SK-N-SH treated with all-trans-retinoic acid at 6 μM for 48 hours (cell line): Measurements from ENCODE around the gene IRF2BPL.

Experiments used
- ATAC-seq: fragments of 200-7000 bp; cut with Tn5 transposase; 3 replicates; pipeline ENCODE4 v1.9.1; 2020; ENCODE audit warnings: mild to moderate bottlenecking, moderate library complexity
- BACH2 ChIP-seq: fragments of 250-450 bp; sonication (Bioruptor Pico); IDR thresholded peaks from 2 replicates; pipeline ENCODE4 v1.9.0; 2021; ENCODE audit warnings: mild to moderate bottlenecking, borderline replicate concordance
- CSDC2 ChIP-seq: fragments of 250-450 bp; sonication (Bioruptor Pico); IDR thresholded peaks from 2 replicates; pipeline ENCODE4 v1.5.0; 2020; ENCODE audit warnings: mild to moderate bottlenecking, moderate library complexity
- CSRNP3 ChIP-seq: fragments of 250-450 bp; sonication (Bioruptor Pico); IDR thresholded peaks from 2 replicates; pipeline ENCODE4 v1.5.1; 2021; ENCODE audit warnings: mild to moderate bottlenecking, moderate library complexity
- ESRRG ChIP-seq: fragments of 250-450 bp; sonication (Bioruptor Pico); IDR thresholded peaks from 2 replicates; pipeline ENCODE4 v1.6.1; 2021; ENCODE audit warnings: mild to moderate bottlenecking
- GLIS3 ChIP-seq: fragments of 250-450 bp; sonication (Bioruptor Pico); IDR thresholded peaks from 2 replicates; pipeline ENCODE4 v1.5.0; 2020; ENCODE audit warnings: mild to moderate bottlenecking, moderate library complexity
- ISL1 ChIP-seq: fragments of 250-450 bp; sonication (Bioruptor Pico); IDR thresholded peaks from 2 replicates; pipeline ENCODE4 v2.1.2; 2022; ENCODE audit warnings: mild to moderate bottlenecking, moderate library complexity
- OSR1 ChIP-seq: fragments of 250-450 bp; sonication (Bioruptor Pico); IDR thresholded peaks from 2 replicates; pipeline ENCODE4 v1.8.0; 2022; ENCODE audit warnings: moderate library complexity, mild to moderate bottlenecking, inconsistent platforms
- PPARA ChIP-seq: fragments of 250-450 bp; sonication (Bioruptor Pico); IDR thresholded peaks from 2 replicates; pipeline ENCODE4 v1.5.0; 2020; ENCODE audit warnings: mild to moderate bottlenecking, borderline replicate concordance
- RARB ChIP-seq: fragments of 250-450 bp; sonication (Bioruptor Pico); IDR thresholded peaks from 2 replicates; pipeline ENCODE4 v1.8.0; 2021; ENCODE audit warnings: mild to moderate bottlenecking, moderate library complexity
- SNAI2 ChIP-seq: fragments of 250-450 bp; sonication (Bioruptor Pico); IDR thresholded peaks from 2 replicates; pipeline ENCODE4 v1.5.0; 2020; ENCODE audit warnings: mild to moderate bottlenecking, moderate library complexity
- TCF4 ChIP-seq: fragments of 250-450 bp; sonication (Bioruptor Pico); IDR thresholded peaks from 2 replicates; pipeline ENCODE4 v1.8.0; 2021; ENCODE audit warnings: mild to moderate bottlenecking, moderate library complexity, borderline replicate concordance
- TOX ChIP-seq: fragments of 250-450 bp; sonication (Bioruptor Pico); IDR thresholded peaks from 2 replicates; pipeline ENCODE4 v1.8.0; 2021; ENCODE audit warnings: mild to moderate bottlenecking, moderate library complexity, borderline replicate concordance
- TSHZ2 ChIP-seq: fragments of 250-450 bp; sonication (Bioruptor Pico); IDR thresholded peaks from 2 replicates; pipeline ENCODE4 v1.5.0; 2020; ENCODE audit warnings: mild to moderate bottlenecking, moderate library complexity
- ZFP30 ChIP-seq: fragments of 450-650 bp; formaldehyde crosslinking; IDR thresholded peaks from 2 replicates; pipeline ENCODE4 v1.5.0; 2022; ENCODE audit warnings: mild to moderate bottlenecking, moderate library complexity
- ZNF565 ChIP-seq: fragments of 450-650 bp; formaldehyde crosslinking; conservative IDR thresholded peaks from 2 replicates; pipeline ENCODE4 v1.5.0; 2020; ENCODE audit warnings: low read depth, mild to moderate bottlenecking, moderate library complexity
- ZNF70 ChIP-seq: fragments of 450-650 bp; formaldehyde crosslinking; IDR thresholded peaks from 2 replicates; pipeline ENCODE4 v1.5.0; 2020; ENCODE audit warnings: mild to moderate bottlenecking, moderate library complexity
- ZNF8 ChIP-seq: fragments of 450-650 bp; formaldehyde crosslinking; IDR thresholded peaks from 2 replicates; pipeline ENCODE4 v1.5.0; 2020; ENCODE audit warnings: mild to moderate bottlenecking, moderate library complexity
- TF ChIP-seq, protein P1 (sequence below): fragments of 250-450 bp; sonication (Bioruptor Pico); IDR thresholded peaks from 2 replicates; pipeline ENCODE4 v1.8.0; 2020; ENCODE audit warnings: mild to moderate bottlenecking, moderate library complexity, borderline replicate concordance
- TF ChIP-seq, protein P2 (sequence below): fragments of 250-450 bp; sonication (Bioruptor Pico); IDR thresholded peaks from 2 replicates; pipeline ENCODE4 v1.8.0; 2021; ENCODE audit warnings: low read depth, mild to moderate bottlenecking, moderate library complexity, borderline replicate concordance
- TF ChIP-seq, protein P3 (sequence below): fragments of 250-450 bp; sonication (Bioruptor Pico); IDR thresholded peaks from 2 replicates; pipeline ENCODE4 v1.5.1; 2020; ENCODE audit warnings: low read depth, mild to moderate bottlenecking, moderate library complexity

IRF2BPL gene

DNA sequence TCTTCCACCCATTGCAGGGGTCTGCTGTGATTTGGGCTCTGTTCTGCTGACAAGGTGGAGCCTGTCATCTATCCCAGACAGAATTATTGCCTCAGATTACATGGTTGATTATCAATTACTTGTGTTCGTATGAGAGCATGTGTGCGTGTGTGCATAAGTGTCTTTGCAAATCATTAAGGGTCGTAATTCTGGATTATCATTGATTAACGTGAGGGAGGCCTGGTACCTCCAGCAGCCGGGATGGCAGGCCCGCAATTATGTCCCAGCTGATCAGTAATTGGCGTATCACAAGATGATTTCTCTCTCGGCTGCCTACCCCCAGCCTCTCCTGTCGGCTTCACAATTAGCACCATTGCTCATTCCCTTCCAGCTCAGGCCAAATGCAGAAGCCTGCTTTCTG lies 29.6 kb upstream of the IRF2BPL start (continued):
- TF ChIP-seq CSRNP3 (no peak), ISL1 (CRISPR knock-in tag) (no peak)
- TF ChIP-seq, protein P1, sequence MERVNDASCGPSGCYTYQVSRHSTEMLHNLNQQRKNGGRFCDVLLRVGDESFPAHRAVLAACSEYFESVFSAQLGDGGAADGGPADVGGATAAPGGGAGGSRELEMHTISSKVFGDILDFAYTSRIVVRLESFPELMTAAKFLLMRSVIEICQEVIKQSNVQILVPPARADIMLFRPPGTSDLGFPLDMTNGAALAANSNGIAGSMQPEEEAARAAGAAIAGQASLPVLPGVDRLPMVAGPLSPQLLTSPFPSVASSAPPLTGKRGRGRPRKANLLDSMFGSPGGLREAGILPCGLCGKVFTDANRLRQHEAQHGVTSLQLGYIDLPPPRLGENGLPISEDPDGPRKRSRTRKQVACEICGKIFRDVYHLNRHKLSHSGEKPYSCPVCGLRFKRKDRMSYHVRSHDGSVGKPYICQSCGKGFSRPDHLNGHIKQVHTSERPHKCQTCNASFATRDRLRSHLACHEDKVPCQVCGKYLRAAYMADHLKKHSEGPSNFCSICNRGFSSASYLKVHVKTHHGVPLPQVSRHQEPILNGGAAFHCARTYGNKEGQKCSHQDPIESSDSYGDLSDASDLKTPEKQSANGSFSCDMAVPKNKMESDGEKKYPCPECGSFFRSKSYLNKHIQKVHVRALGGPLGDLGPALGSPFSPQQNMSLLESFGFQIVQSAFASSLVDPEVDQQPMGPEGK, result no peak
- TF ChIP-seq, protein P2, sequence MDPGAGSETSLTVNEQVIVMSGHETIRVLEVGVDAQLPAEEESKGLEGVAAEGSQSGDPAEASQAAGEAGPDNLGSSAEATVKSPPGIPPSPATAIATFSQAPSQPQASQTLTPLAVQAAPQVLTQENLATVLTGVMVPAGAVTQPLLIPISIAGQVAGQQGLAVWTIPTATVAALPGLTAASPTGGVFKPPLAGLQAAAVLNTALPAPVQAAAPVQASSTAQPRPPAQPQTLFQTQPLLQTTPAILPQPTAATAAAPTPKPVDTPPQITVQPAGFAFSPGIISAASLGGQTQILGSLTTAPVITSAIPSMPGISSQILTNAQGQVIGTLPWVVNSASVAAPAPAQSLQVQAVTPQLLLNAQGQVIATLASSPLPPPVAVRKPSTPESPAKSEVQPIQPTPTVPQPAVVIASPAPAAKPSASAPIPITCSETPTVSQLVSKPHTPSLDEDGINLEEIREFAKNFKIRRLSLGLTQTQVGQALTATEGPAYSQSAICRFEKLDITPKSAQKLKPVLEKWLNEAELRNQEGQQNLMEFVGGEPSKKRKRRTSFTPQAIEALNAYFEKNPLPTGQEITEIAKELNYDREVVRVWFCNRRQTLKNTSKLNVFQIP (CRISPR knock-in tag), result no peak

- ATAC-seq, result no peak
- TF ChIP-seq CSDC2 (CRISPR knock-in tag), result no peak
- TF ChIP-seq ZNF8, result no peak
- TF ChIP-seq TSHZ2 (CRISPR knock-in tag), result no peak
- TF ChIP-seq BACH2, result no peak
- TF ChIP-seq, protein P3, sequence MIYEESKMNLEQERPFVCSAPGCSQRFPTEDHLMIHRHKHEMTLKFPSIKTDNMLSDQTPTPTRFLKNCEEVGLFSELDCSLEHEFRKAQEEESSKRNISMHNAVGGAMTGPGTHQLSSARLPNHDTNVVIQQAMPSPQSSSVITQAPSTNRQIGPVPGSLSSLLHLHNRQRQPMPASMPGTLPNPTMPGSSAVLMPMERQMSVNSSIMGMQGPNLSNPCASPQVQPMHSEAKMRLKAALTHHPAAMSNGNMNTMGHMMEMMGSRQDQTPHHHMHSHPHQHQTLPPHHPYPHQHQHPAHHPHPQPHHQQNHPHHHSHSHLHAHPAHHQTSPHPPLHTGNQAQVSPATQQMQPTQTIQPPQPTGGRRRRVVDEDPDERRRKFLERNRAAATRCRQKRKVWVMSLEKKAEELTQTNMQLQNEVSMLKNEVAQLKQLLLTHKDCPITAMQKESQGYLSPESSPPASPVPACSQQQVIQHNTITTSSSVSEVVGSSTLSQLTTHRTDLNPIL (CRISPR knock-in tag), result no peak
- no peak for TF ChIP-seq GLIS3 (CRISPR knock-in tag)
- no peak for TF ChIP-seq SNAI2
- no peak for TF ChIP-seq ESRRG (CRISPR knock-in tag)
Observed at GRCh38 chr14:77055981-77056380, 27.5 kb upstream of the IRF2BPL start.

GRCh38 chr14:77055306-77055705 lies 26.8 kb upstream of the IRF2BPL start:
- ATAC-seq, result no peak
- no peak for TF ChIP-seq ZNF565
- TF ChIP-seq, protein P3 (CRISPR knock-in tag), result no peak
- TF ChIP-seq BACH2, result no peak
- TF ChIP-seq OSR1 (CRISPR knock-in tag), result no peak
- no peak for TF ChIP-seq PPARA (CRISPR knock-in tag)
- TF ChIP-seq RARB (CRISPR knock-in tag), result no peak
- no peak for TF ChIP-seq TOX (CRISPR knock-in tag)
- TF ChIP-seq, protein P1, result no peak
- TF ChIP-seq TSHZ2 (CRISPR knock-in tag), result no peak
- TF ChIP-seq, protein P2 (CRISPR knock-in tag), result no peak
- TF ChIP-seq TCF4, result no peak
- no peak for TF ChIP-seq ZNF70 (CRISPR knock-in tag)
- TF ChIP-seq ISL1 (CRISPR knock-in tag), result no peak
- TF ChIP-seq ZFP30 (CRISPR knock-in tag), result no peak
